Spleen (tissue), 7 donors: ENCODE results near the gene TMEM255A.

Experiments used
- POLR2A ChIP-seq, 3 donors: fragments of 450-650 bp; IDR thresholded peaks; one replicate each; pipeline ENCODE4 v1.5.1; 2017; ENCODE audit warnings: antibody characterized with exemption in 3 of 3, mild to moderate bottlenecking in 1 of 3
- POLR2AphosphoS5 ChIP-seq, 3 donors: sonication (generic); formaldehyde crosslinking; IDR thresholded peaks; one replicate each; pipeline ENCODE4 v1.5.1; 2017; ENCODE audit warnings: antibody characterized with exemption in 3 of 3
- TF ChIP-seq, protein P1 (sequence below), 11 experiments: fragments of 200-600 bp in 7 of 11; fragments of 450-650 bp in 4 of 11; sonication (generic) in 4 of 11; IDR thresholded peaks in 8 of 11; conservative IDR thresholded peaks in 3 of 11; 1 replicate in 7 of 11; 2 replicates in 4 of 11; pipeline versions ENCODE4 v1.4.0 to v1.8.0; 2016 to 2021; ENCODE audit warnings: antibody characterized with exemption in 11 of 11, inconsistent platforms in 4 of 11, mild to moderate bottlenecking in 1 of 11
- donor health status: DM: no; HTN: no; CAD: no; lungs with moderate emphysema.
- donor health status: DM: no; HTN: no; CAD: no.
- donor health status: DM: no; HTN: no; CAD: no.

DNA sequence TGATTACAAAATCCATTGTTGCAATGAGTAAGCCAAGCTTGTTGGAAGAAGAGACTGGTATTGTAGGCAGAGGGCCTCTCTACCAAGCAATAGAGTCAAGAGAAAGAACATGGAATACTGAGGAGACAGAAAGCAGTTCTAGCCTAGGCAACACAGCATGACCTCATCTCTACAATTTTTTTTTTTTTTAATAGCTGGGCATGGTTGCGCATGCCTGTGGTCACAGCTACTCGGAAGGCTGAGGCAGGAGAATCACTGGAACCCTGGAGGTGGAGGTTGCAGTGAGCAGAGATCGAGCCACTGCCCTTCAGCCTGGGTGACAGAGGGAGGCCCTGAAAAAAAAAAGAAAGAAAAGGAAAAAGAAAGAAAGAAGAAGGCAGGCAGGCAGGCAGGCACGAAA lies 72.3 kb downstream of the TMEM255A start:
- no peak for TF ChIP-seq POLR2AphosphoS5 (IDR thresholded peaks at IDR 0.05)
- TF ChIP-seq, protein P1, sequence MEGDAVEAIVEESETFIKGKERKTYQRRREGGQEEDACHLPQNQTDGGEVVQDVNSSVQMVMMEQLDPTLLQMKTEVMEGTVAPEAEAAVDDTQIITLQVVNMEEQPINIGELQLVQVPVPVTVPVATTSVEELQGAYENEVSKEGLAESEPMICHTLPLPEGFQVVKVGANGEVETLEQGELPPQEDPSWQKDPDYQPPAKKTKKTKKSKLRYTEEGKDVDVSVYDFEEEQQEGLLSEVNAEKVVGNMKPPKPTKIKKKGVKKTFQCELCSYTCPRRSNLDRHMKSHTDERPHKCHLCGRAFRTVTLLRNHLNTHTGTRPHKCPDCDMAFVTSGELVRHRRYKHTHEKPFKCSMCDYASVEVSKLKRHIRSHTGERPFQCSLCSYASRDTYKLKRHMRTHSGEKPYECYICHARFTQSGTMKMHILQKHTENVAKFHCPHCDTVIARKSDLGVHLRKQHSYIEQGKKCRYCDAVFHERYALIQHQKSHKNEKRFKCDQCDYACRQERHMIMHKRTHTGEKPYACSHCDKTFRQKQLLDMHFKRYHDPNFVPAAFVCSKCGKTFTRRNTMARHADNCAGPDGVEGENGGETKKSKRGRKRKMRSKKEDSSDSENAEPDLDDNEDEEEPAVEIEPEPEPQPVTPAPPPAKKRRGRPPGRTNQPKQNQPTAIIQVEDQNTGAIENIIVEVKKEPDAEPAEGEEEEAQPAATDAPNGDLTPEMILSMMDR (IDR thresholded peaks at IDR 0.05 in 8 of 11, conservative IDR thresholded peaks at IDR 0.05 in 3 of 11) = no peak
- TF ChIP-seq POLR2A (IDR thresholded peaks at IDR 0.05) = no peak
